Activated T-cell treated with anti-CD3 and anti-CD28 coated beads, Interleukin-2, amount 50 U/mL, for 4 hours (primary cell): ENCODE data around the gene APBA2. TPM values are rescaled to one million over a fixed set of nuclear protein-coding genes. Genes with fewer than 3 reads are reported as not detected.

Source experiments
- ATAC-seq, 2 donors: fragments of 200-7000 bp; cut with Tn5 transposase; one replicate each; pipeline ENCODE4 v1.10.0; 2021
- DNase-seq: peaks from one replicate; pipeline ENCODE4 v3.0.0-alpha.2; 2020
- H3K27me3 Mint-ChIP-seq: one replicate; pipeline ENCODE4 v1.8.0; 2021; ENCODE audit warnings: low read depth, mixed read lengths
- H3K36me3 Mint-ChIP-seq: one replicate; pipeline ENCODE4 v1.8.0; 2022; ENCODE audit warnings: mixed read lengths; ENCODE audit not compliant: insufficient read depth
- H3K4me1 Mint-ChIP-seq: one replicate; pipeline ENCODE4 v1.8.0; 2021; ENCODE audit warnings: low read depth, mixed read lengths
- H3K4me3 Mint-ChIP-seq: one replicate; pipeline ENCODE4 v1.8.0; 2021; ENCODE audit warnings: mild to moderate bottlenecking, moderate library complexity, mixed read lengths
- H3K9me3 Mint-ChIP-seq: one replicate; pipeline ENCODE4 v1.8.0; 2021; ENCODE audit warnings: mixed read lengths
- total RNA-seq, 3 donors: library from RNA; stranded (reverse); gene quantifications; one replicate each; pipeline ENCODE4 v1.2.1, GENCODE V29; 2021

Gene APBA2
- total RNA-seq, 3 donors from 2014 or later, result 11.0 to 14.7 (median 14.5) TPM

DNA sequence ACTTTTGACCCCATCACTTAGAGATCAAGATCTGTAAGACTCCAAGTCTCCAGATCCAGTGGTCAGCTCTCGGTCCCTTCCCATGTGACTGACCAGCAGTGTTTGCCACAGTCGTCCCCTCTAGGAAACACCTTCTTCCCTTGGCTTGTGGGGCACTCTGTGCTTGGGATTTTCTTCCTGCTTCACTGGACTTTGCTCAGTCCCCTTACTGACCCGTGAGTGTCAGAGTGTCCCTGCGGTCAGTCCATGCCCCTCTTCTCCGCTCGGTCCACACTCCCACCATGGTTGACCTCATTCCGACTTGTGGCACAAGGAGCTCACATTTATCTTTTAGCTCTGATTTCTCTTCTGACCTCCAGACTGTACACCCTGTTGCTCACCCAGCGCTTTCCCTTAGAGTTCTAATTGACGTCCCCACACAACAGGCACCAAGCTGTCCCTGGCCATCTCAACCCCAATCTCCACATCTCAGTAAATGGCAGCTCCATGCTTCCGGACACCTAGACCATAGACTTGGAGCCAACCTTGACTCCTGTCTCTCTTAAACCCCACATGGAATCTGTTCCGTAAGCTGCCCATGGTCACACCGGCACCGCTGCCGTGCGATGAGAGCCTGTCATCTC is 67.9 kb downstream of the APBA2 start:
- no peak for ATAC-seq
- Mint-ChIP-seq H3K4me1 (peaks cover 58% of the 10 kb centered on the region), H3K27me3 (no peaks in the 10 kb centered on the region)

DNA sequence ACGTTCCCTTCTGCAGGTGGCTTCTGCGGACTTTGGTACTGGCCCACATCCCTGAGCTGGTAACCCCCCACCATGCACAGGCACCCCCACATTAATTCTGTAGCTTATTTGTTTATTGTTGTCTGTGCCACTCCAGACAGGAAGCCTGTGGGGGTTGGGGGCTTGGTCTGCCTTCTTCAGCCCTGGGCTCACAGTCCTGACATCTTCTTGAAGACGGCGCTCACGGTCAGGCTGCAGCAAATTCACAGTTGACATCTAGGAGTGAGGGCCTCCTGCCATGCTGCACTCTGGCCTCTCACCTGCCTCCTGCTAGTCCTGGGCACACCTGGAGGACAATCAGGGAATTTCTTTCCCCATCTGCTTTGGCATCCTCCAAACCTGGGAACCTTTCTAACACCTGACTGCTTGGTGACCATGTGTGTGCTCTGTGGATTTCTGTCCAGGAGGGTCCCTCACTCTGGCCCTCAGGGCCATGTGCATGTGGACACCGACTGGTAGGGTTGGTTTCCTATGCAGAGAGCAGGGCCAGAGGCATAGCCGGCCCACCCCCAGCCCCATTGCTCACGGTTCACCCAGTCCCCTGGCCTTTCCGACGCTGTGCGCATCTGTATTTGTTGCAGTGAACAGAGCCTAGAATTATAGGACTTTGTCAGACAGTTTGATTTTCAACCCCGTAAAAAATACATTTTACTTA is 68.8 kb downstream of the APBA2 start:
- H3K36me3 Mint-ChIP-seq, result no peaks in the 10 kb centered on the region
- DNase-seq (no peak), ATAC-seq (no peak)
- H3K4me1 Mint-ChIP-seq, result peaks cover 53% of the 10 kb centered on the region
- peak overlapping the region; percentile 11 for H3K4me3 Mint-ChIP-seq
- no peaks in the 10 kb centered on the region for H3K9me3 Mint-ChIP-seq
- H3K27me3 Mint-ChIP-seq, result no peaks in the 10 kb centered on the region

More for the DNA sequence above, 67.9 kb downstream of the APBA2 start:
- Mint-ChIP-seq H3K9me3 (no peaks in the 10 kb centered on the region), H3K4me3 (no peak overlapping the region), H3K36me3 (no peaks in the 10 kb centered on the region)
- no peak for DNase-seq

DNA sequence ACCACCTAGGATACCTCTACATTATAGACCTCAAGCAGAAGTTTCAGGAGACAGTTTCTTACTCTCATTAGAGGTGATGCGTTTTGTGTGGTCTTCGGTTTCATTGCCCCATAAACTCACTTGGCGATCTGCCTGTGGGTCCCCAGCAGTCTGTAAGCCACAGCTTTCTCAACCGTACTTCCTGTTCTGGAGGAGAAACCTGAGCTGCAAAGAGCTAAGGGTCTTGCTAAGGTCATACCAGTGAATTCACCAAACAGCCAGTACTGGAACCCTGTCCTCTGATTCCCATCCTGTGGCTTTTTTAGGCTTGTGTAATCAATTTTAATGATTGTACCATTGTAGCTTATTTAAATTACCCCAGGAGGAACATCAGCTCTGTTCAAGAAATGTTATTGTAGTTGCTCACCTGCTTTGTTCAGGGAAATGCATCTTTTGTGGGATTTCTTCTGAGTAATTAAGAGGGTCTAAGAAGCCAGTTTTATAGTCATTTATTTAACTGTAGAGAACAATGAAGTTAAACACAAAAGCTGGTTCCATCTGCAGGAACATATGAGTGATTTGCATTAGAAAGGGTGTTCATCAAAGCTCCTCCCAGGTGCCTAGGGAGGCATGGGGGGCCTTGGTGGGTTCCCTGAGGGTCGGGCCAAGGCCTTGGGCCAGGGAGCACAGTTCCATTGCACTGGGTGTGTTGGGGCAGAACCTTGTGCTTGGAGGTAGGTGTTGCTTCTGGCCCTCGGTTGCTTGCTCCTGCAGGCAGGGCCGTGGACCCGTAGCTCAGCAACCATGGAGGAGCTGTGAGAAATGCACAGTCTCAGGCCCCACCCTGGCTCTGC is 69.6 kb downstream of the APBA2 start:
- H3K4me1 Mint-ChIP-seq, result peaks cover 47% of the 10 kb centered on the region
- peak overlapping the region; percentile 11 for H3K4me3 Mint-ChIP-seq
- H3K27me3 Mint-ChIP-seq, result no peaks in the 10 kb centered on the region
- no peaks in the 10 kb centered on the region for H3K9me3 Mint-ChIP-seq
- DNase-seq, result no peak
- peak; percentile 67 to 80 for ATAC-seq
- no peaks in the 10 kb centered on the region for H3K36me3 Mint-ChIP-seq

DNA sequence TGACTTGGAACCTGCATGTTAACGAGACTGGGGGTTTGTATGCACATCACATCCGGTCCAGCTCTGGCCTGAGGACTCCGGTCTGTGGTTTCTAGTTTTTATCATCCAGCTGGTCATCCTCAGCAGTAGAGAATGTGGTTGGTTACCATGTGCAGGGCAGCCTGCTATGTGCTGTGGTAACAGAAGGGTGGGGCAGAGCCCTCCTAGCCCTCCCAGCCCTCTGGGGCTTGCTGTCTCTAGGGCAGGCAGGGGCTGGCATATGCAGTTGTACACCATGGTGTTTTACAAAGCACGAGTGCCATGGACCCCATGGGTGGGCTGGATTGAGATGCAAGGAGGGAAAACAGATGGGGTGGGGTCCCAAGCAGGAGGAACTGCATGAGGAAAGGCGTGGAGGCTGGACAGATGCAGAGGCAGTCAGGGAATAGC is 70.2 kb downstream of the APBA2 start:
- Mint-ChIP-seq H3K36me3 (no peaks in the 10 kb centered on the region), H3K27me3 (no peaks in the 10 kb centered on the region), H3K9me3 (no peaks in the 10 kb centered on the region), H3K4me3 (no peak overlapping the region), H3K4me1 (peaks cover 48% of the 10 kb centered on the region)
- no peak for DNase-seq
- no peak for ATAC-seq

DNA sequence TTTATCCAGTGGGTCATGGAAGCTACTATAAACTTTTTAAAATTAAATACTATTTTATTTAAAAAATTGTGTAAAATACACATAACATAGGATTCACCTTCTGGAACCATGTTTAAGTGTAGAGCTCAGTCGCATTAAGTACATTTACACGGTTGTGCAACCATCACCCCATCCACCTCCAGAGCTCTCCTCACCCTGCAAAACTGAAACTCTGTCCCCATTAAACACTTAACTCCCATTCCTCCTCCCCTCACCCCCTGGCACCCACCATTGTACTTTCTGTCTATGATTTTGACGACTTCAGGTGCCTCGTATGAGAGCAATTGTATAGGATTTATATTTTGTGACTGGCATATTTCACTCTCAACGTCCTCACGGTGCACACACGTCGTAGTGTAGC is 70.7 kb downstream of the APBA2 start:
- Mint-ChIP-seq H3K4me1 (peaks cover 52% of the 10 kb centered on the region), H3K9me3 (no peaks in the 10 kb centered on the region), H3K27me3 (no peaks in the 10 kb centered on the region), H3K36me3 (no peaks in the 10 kb centered on the region), H3K4me3 (no peak overlapping the region)
- no peak for ATAC-seq
- DNase-seq, result no peak

DNA sequence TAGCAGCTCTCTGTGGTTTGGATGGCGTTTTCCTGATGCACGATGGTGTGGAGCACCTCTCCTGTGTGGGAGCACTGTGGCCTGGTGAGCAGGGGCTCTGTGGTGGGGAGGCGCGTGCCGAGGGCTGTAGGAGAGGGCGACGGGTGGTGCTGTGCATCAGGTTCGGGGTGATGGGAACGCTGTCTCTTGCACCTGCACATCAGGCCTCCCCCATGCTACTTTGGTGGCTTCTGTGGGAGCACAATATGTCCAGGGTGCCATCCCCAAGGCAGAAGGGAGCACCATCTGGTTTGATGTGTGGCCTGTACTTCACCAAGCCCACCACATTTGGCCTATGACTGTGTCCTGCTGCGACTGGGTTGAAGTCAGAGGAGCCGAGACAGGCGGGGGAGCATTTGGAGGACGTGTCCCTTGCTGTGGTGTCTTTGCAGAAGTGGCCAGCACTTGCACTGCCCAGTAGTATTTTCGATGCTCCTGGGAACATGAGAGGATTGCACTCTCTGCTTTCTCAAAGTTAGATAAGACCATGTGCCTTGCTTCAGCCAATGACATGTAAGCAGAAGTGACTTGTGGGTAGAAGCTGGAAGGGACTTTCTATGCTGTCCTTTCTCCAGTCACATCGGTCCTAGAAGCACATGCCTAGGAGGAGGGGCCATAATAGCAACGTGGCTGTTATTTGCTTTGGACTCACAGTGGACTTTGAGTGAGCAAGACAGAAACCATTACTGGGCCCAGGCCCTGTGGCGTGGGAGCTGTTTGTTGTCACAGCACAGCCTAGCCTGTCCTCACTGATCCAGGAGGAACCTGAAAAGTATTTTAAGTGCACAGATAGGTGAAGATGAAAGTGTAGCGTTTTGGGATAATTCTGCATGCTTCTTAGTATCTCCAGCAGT is 72.1 kb downstream of the APBA2 start:
- ATAC-seq, result no peak
- no peaks in the 10 kb centered on the region for H3K36me3 Mint-ChIP-seq
- no peak for DNase-seq
- no peak overlapping the region for H3K4me3 Mint-ChIP-seq
- H3K4me1 Mint-ChIP-seq, result peaks cover 51% of the 10 kb centered on the region
- no peaks in the 10 kb centered on the region for H3K27me3 Mint-ChIP-seq
- no peaks in the 10 kb centered on the region for H3K9me3 Mint-ChIP-seq

DNA sequence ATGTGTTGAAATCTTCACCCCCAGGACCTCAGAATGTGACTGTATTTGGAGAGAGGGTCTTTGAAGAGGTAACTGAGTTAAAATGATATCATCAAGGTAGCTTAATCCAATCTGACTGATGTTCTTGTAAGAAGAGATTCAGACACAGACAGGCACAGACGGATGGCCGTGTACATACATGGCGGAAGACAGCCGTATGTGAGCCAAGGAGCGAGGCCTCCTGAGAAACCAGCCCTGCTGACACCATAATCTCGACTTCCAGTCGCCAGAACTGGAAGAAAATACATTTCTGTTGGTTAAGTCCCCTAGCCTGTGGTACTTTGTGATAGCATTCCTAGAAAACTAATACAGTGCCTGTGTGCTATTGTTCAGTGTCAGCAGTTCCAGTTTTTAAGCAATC is 73.6 kb downstream of the APBA2 start:
- ATAC-seq, result no peak

DNA sequence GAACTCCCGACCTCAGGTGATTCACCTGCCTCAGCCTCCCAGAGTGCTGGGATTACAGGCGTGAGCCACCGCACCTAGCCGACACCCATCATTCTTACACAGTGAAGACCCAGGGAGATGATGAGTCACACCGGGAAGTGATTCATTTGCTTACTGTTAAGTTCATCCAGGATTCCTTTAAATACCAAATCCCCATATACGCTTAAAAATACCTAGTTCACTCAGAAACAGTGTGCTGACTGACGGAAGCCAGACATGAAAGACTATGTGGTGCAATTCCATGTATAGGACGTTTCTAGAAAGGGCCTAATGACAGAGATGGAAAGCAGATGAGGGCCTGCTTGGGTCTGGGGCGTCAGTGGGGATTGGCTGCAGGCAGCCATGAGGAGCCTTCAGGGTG is 75.2 kb downstream of the APBA2 start:
- no peaks in the 10 kb centered on the region for H3K9me3 Mint-ChIP-seq
- DNase-seq, result no peak
- no peaks in the 10 kb centered on the region for H3K27me3 Mint-ChIP-seq
- ATAC-seq, result no peak
- H3K4me3 Mint-ChIP-seq, result no peak overlapping the region
- H3K4me1 Mint-ChIP-seq, result peaks cover 28% of the 10 kb centered on the region
- peaks cover 3% of the 10 kb centered on the region for H3K36me3 Mint-ChIP-seq

More for the DNA sequence above, 73.6 kb downstream of the APBA2 start:
- Mint-ChIP-seq H3K4me1 (peaks cover 45% of the 10 kb centered on the region), H3K36me3 (peaks cover 1% of the 10 kb centered on the region), H3K4me3 (no peak overlapping the region), H3K27me3 (no peaks in the 10 kb centered on the region), H3K9me3 (no peaks in the 10 kb centered on the region)
- DNase-seq, result no peak

DNA sequence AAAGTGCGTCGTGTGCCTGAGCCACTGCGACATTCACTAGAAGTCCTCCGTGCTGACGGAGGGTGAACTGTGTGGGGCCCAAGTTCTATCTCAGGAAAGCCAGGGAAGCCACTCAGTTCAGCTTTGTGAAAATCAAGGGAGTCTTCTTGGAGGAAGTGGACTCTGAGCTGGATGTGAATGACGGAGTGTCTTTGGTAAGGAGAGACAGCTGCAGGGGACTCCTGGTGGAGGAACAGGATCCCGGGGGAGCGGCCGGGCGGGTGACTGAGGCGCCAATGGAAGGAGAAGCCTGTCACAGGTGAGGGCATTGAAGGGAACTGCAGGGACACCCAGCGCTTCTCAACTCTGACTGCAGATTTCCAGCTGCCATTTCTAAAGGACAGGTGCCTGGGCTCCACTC is 75.6 kb downstream of the APBA2 start:
- ATAC-seq, result no peak
- Mint-ChIP-seq H3K27me3 (no peaks in the 10 kb centered on the region), H3K4me1 (peaks cover 28% of the 10 kb centered on the region), H3K9me3 (no peaks in the 10 kb centered on the region), H3K4me3 (no peak overlapping the region), H3K36me3 (peaks cover 3% of the 10 kb centered on the region)
- DNase-seq, result no peak

DNA sequence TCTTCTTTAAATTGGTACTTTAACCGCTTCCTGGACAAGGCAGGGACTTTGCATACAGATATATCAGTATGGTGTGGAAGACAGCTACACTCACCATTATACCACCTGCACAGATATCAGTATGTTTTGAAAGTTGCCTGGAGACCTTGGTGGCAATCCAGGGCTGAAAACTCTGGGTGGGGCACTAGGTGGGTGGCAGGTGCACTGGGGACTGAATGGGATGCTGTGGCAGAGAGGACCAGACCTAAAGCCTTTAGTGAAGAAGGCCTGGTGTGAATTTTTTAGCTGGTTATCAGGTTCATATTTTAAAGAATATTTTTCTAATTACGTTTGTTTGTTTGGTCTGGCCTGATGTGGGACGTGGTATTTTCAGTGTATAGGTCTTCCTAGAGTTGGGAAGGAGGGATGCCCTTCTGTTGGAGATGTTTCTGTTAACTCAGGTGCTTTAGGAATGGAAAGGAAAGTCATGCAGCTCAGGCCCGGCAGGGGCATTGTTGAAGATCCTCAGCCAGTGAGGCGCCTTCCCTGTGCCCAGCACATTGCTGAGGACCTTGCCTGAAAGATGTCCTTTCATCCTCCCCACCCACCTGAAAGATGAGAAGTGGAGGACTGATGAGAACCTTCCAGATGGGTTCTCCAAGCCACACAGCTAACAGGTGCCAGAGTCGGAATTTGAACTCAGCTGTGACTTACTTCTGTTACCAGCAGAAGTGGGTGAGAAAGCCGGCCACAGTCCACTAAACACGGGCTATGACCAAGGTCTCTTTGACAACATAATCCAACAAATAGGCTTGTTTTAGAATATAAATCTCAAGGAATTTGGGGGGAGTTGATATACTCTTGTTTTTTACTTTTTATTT is 77.3 kb downstream of the APBA2 start:
- Mint-ChIP-seq H3K4me3 (no peak overlapping the region), H3K36me3 (peaks cover 3% of the 10 kb centered on the region), H3K27me3 (no peaks in the 10 kb centered on the region), H3K9me3 (no peaks in the 10 kb centered on the region), H3K4me1 (peaks cover 28% of the 10 kb centered on the region)
- ATAC-seq, result peak; percentile 44 to 55
- DNase-seq, result no peak

DNA sequence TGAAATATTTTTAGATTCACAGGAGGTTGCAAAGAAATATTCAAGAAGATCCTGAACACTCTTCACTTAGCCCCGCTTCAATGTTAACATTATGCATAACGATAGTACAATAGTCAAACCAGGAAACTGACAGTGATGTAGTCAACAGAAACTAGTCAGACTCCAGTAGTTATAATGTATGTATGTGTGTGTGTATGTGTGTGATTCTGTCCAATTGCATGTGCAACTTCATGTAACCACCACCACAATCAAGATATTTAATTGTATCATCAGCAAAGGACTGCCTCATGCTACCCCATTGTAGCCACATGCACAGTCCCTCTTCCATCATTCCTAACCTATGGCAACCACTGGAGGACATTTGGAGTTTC is 77.9 kb downstream of the APBA2 start:
- Mint-ChIP-seq H3K36me3 (peaks cover 3% of the 10 kb centered on the region), H3K9me3 (no peaks in the 10 kb centered on the region), H3K4me3 (no peak overlapping the region), H3K27me3 (no peaks in the 10 kb centered on the region), H3K4me1 (peaks cover 29% of the 10 kb centered on the region)
- no peak for DNase-seq
- ATAC-seq, result peak; percentile 75 to 78

DNA sequence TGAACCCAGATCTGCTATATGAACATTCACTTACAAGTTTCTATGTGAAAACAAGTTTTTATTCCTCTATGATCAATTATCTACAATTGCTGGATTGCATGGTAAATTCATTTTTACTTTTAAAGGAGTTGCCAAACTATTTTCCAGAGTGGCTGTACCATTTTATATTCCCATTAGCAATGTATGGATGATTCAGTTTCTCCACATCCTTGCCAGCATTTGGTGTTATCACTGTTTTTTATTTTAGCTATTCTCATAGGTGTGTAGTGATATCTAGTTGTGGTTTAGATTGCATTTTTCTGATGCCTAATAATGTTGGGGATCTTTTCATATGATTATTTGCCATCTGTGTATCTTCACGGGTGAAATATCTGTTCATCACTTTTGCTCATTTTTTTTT is 78.3 kb downstream of the APBA2 start:
- H3K36me3 Mint-ChIP-seq, result peaks cover 3% of the 10 kb centered on the region
- H3K9me3 Mint-ChIP-seq, result no peaks in the 10 kb centered on the region
- no peak overlapping the region for H3K4me3 Mint-ChIP-seq
- ATAC-seq (no peak), DNase-seq (no peak)
- peaks cover 29% of the 10 kb centered on the region for H3K4me1 Mint-ChIP-seq
- no peaks in the 10 kb centered on the region for H3K27me3 Mint-ChIP-seq

DNA sequence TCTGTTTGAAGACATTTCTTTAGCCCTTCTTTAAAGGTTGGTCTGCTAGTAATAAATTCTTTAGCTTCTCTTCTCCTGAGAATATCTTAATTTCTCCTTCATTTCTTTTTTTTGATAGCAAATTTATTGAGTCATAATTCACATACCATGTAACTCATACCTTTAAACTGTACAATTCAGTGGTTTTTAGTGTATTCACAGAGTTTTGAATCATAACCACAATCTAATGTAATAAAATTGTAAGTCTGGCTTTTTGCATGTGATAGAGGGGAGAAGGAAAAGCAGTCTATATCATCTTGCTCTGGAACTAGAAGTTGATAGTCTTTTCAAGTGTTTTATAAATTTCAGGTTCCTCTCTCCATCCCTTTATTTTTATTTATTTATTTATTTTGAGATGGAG is 81.3 kb downstream of the APBA2 start:
- no peak overlapping the region for H3K4me3 Mint-ChIP-seq
- no peaks in the 10 kb centered on the region for H3K27me3 Mint-ChIP-seq
- H3K9me3 Mint-ChIP-seq, result no peaks in the 10 kb centered on the region
- H3K4me1 Mint-ChIP-seq, result peaks cover 28% of the 10 kb centered on the region
- no peak for DNase-seq
- ATAC-seq, result no peak
- H3K36me3 Mint-ChIP-seq, result peaks cover 3% of the 10 kb centered on the region
